ENCODE results near the gene SRRM1.

DNA sequence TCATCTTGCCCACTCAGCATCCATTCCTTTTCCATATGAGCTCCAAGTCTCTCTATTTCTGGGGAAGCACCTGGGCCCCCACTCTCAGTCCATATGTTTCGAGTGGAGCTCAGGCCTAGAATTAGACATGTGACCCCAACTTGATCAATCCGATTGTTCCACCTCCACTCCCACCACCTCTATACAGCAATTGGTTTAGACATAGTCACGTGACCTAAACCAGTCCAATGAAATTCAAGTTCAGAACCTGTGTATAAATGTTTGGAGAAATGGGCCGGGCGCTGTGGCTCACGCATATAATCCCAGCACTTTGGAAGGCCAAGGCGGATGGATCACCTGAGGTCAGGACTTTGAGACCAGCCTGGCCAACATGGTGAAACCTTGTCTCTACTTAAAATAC lies 72.6 kb downstream of the SRRM1 start:
- TF ChIP-seq, protein P1, sequence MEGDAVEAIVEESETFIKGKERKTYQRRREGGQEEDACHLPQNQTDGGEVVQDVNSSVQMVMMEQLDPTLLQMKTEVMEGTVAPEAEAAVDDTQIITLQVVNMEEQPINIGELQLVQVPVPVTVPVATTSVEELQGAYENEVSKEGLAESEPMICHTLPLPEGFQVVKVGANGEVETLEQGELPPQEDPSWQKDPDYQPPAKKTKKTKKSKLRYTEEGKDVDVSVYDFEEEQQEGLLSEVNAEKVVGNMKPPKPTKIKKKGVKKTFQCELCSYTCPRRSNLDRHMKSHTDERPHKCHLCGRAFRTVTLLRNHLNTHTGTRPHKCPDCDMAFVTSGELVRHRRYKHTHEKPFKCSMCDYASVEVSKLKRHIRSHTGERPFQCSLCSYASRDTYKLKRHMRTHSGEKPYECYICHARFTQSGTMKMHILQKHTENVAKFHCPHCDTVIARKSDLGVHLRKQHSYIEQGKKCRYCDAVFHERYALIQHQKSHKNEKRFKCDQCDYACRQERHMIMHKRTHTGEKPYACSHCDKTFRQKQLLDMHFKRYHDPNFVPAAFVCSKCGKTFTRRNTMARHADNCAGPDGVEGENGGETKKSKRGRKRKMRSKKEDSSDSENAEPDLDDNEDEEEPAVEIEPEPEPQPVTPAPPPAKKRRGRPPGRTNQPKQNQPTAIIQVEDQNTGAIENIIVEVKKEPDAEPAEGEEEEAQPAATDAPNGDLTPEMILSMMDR (IDR thresholded peaks at IDR 0.05; ENCODE audit: low read length), result no peak
- TF ChIP-seq EZH2 (IDR thresholded peaks at IDR 0.05; ENCODE audit: borderline replicate concordance, low read length), result no peak
